Left kidney (tissue), 2 donors: Measurements from ENCODE around the gene GIGYF1. TPM values are rescaled to one million over a fixed set of nuclear protein-coding genes. Genes with fewer than 3 reads are reported as not detected.
A peak's percentile ranks its signal among the peaks of the same experiment; 100 is the strongest.
"Not testable (repeated sequence)": the region's sequence is repeated elsewhere in the genome, so short reads cannot be mapped to it uniquely, and the experiment has no call there.

ENCODE experiments used
- DNase-seq: peaks from one replicate; pipeline ENCODE4 v3.0.0-alpha.2; 2013
- polyA plus RNA-seq: library from polyadenylated mRNA; unstranded; fragments of 120-200 nt; gene quantifications from one replicate; pipeline ENCODE4 v1.2.1, GENCODE V29; 2013; ENCODE audit not compliant: insufficient read length

GIGYF1 gene
- polyA plus RNA-seq, 1 donor = 42.7 TPM

GRCh38 chr7:100673302-100673941, 20.6 kb downstream of the GIGYF1 start, which contains the start of gene GNB2:
GNB2 (plus strand) TSS chr7:100673740; CDS start chr7:100676266, 2,526 bp downstream.
- peak; percentile 99 for DNase-seq

- no peak for DNase-seq
These were observed 22.4 kb downstream of the GIGYF1 start for GRCh38 chr7:100671353-100672327.

- DNase-seq = no peak
These were observed 24.0 kb downstream of the GIGYF1 start for GRCh38 chr7:100670074-100670473.

- DNase-seq = not testable (repeated sequence)
These were observed 24.9 kb downstream of the GIGYF1 start for GRCh38 chr7:100669106-100669505.

- DNase-seq = no peak
These were observed 26.0 kb downstream of the GIGYF1 start for GRCh38 chr7:100668069-100668449.

GRCh38 chr7:100667331-100668068, 26.6 kb downstream of the GIGYF1 start:
- no peak for DNase-seq

GRCh38 chr7:100665168-100665726, 28.8 kb downstream of the GIGYF1 start:
- no peak for DNase-seq

GRCh38 chr7:100662194-100662776, 31.8 kb downstream of the GIGYF1 start:
- not testable (repeated sequence) for DNase-seq

GRCh38 chr7:100655908-100656674, 38.0 kb downstream of the GIGYF1 start, which contains the start of gene ACTL6B:
ACTL6B (minus strand) TSS chr7:100656448; CDS start chr7:100656354, 94 bp downstream.
- no peak for DNase-seq

- DNase-seq = no peak
These were observed 38.9 kb downstream of the GIGYF1 start for GRCh38 chr7:100654908-100655831.

GRCh38 chr7:100649826-100650565, 44.1 kb downstream of the GIGYF1 start:
- no peak for DNase-seq

- no peak for DNase-seq
These were observed 51.5 kb downstream of the GIGYF1 start for GRCh38 chr7:100642534-100642907.

- DNase-seq = no peak
These were observed 52.1 kb downstream of the GIGYF1 start for GRCh38 chr7:100641860-100642533.

GRCh38 chr7:100641463-100641859, 52.6 kb downstream of the GIGYF1 start, which contains the start of gene TFR2:
TFR2 (minus strand) TSS chr7:100641552; CDS start chr7:100641509, 43 bp downstream.
- no peak for DNase-seq

- no peak for DNase-seq
These were observed 53.3 kb downstream of the GIGYF1 start for GRCh38 chr7:100640517-100641440.

- DNase-seq = no peak
These were observed 54.0 kb downstream of the GIGYF1 start for GRCh38 chr7:100639995-100640516.
